ENCODE measurements around the gene IGFBP1.
A peak's percentile ranks its signal among the peaks of the same experiment; 100 is the strongest.

IGFBP1 gene

DNA sequence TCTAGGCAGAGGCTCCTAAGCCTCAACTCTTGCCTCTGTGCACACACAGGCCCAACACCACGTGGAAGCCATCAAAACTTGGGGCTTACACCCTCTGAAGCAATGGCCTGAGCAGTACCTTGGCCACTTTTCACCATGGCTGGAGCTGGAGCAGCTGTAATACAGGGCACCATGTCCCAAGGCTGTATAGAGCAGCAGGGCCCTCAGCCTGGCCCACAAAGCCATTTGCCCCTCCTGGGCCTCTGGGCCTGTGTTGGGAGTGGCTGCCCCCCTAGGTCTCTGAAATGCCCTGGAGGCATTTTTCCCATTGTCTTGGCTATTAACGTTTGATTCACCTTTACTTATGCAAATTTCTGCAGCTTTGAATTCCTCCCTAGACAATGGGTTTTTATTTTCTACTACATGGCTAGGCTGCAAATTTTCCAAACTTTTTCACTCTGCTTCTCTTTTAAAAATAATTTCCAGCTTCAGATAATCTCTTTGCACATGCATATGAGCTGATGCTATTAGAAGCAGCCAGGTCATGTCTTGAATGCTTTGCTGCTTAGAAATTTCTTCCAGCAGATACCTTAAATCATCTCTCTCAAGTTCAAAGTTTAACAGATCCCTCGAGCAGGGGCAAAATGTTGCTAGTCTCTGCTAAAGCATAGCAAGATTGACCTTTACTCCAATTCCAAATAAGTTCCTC, 9.7 kb upstream of the IGFBP1 start:
- TF ChIP-seq ZBTB1 (tag by site-specific recombination; IDR thresholded peaks at IDR 0.05), result no peak
- TF ChIP-seq, protein P1, sequence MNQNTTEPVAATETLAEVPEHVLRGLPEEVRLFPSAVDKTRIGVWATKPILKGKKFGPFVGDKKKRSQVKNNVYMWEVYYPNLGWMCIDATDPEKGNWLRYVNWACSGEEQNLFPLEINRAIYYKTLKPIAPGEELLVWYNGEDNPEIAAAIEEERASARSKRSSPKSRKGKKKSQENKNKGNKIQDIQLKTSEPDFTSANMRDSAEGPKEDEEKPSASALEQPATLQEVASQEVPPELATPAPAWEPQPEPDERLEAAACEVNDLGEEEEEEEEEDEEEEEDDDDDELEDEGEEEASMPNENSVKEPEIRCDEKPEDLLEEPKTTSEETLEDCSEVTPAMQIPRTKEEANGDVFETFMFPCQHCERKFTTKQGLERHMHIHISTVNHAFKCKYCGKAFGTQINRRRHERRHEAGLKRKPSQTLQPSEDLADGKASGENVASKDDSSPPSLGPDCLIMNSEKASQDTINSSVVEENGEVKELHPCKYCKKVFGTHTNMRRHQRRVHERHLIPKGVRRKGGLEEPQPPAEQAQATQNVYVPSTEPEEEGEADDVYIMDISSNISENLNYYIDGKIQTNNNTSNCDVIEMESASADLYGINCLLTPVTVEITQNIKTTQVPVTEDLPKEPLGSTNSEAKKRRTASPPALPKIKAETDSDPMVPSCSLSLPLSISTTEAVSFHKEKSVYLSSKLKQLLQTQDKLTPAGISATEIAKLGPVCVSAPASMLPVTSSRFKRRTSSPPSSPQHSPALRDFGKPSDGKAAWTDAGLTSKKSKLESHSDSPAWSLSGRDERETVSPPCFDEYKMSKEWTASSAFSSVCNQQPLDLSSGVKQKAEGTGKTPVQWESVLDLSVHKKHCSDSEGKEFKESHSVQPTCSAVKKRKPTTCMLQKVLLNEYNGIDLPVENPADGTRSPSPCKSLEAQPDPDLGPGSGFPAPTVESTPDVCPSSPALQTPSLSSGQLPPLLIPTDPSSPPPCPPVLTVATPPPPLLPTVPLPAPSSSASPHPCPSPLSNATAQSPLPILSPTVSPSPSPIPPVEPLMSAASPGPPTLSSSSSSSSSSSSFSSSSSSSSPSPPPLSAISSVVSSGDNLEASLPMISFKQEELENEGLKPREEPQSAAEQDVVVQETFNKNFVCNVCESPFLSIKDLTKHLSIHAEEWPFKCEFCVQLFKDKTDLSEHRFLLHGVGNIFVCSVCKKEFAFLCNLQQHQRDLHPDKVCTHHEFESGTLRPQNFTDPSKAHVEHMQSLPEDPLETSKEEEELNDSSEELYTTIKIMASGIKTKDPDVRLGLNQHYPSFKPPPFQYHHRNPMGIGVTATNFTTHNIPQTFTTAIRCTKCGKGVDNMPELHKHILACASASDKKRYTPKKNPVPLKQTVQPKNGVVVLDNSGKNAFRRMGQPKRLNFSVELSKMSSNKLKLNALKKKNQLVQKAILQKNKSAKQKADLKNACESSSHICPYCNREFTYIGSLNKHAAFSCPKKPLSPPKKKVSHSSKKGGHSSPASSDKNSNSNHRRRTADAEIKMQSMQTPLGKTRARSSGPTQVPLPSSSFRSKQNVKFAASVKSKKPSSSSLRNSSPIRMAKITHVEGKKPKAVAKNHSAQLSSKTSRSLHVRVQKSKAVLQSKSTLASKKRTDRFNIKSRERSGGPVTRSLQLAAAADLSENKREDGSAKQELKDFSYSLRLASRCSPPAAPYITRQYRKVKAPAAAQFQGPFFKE (tag by site-specific recombination; IDR thresholded peaks at IDR 0.05; ENCODE audit: borderline replicate concordance), result no peak
- TF ChIP-seq ZNF426 (tag by site-specific recombination; IDR thresholded peaks at IDR 0.05), result no peak
- TF ChIP-seq ZNF600 (tag by site-specific recombination; IDR thresholded peaks at IDR 0.05), result no peak
- TF ChIP-seq, protein P2, sequence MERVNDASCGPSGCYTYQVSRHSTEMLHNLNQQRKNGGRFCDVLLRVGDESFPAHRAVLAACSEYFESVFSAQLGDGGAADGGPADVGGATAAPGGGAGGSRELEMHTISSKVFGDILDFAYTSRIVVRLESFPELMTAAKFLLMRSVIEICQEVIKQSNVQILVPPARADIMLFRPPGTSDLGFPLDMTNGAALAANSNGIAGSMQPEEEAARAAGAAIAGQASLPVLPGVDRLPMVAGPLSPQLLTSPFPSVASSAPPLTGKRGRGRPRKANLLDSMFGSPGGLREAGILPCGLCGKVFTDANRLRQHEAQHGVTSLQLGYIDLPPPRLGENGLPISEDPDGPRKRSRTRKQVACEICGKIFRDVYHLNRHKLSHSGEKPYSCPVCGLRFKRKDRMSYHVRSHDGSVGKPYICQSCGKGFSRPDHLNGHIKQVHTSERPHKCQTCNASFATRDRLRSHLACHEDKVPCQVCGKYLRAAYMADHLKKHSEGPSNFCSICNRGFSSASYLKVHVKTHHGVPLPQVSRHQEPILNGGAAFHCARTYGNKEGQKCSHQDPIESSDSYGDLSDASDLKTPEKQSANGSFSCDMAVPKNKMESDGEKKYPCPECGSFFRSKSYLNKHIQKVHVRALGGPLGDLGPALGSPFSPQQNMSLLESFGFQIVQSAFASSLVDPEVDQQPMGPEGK (tag by site-specific recombination; IDR thresholded peaks at IDR 0.05), result no peak
- TF ChIP-seq ZNF585B (tag by site-specific recombination; IDR thresholded peaks at IDR 0.05), result peak; percentile 64
- no peak for TF ChIP-seq YY2 (tag by site-specific recombination; IDR thresholded peaks at IDR 0.05)
- TF ChIP-seq GLIS1 (tag by site-specific recombination; IDR thresholded peaks at IDR 0.05), result no peak
- CTCF ChIA-PET, result no interaction called here
- POLR2A ChIA-PET, result no interaction called here

DNA sequence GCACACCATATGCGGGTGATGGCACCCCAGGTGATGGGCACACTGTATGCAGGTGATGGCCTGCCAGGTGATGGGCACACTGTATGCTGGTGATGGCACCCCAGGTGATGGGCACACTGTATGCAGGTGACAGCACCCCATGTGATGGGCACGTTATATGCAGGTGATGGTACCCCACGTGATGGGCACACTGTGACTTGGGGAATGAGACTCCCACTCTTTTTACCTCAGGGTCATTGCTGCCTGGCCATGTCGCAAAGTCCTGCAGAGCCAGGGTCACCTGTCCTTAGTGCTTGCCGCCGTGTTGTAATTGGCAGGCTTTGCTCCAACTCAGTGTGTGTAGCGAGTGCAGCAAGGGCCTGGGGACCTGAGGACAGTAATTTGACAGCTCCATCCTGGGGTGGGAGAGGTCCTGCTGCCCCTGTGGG, 7.8 kb upstream of the IGFBP1 start:
- POLR2A ChIA-PET, result no interaction called here
- H3K27ac ChIP-seq (ENCODE audit: extremely low read depth, low read depth, low read length), result no peak overlapping the region
- no peak for TF ChIP-seq ZNF48 (tag by site-specific recombination; IDR thresholded peaks at IDR 0.05)
- no peak for TF ChIP-seq KLF9 (tag by site-specific recombination; IDR thresholded peaks at IDR 0.05; ENCODE audit: low read depth)
- no peak for TF ChIP-seq GFI1B (tag by site-specific recombination; IDR thresholded peaks at IDR 0.05)
- TF ChIP-seq ZNF677 (tag by site-specific recombination; IDR thresholded peaks at IDR 0.05), result no peak
- no peak for TF ChIP-seq ZNF23 (tag by site-specific recombination; IDR thresholded peaks at IDR 0.05; ENCODE audit: borderline replicate concordance)
- no peak for TF ChIP-seq ZNF157 (tag by site-specific recombination; IDR thresholded peaks at IDR 0.05)
- TF ChIP-seq, protein P3, sequence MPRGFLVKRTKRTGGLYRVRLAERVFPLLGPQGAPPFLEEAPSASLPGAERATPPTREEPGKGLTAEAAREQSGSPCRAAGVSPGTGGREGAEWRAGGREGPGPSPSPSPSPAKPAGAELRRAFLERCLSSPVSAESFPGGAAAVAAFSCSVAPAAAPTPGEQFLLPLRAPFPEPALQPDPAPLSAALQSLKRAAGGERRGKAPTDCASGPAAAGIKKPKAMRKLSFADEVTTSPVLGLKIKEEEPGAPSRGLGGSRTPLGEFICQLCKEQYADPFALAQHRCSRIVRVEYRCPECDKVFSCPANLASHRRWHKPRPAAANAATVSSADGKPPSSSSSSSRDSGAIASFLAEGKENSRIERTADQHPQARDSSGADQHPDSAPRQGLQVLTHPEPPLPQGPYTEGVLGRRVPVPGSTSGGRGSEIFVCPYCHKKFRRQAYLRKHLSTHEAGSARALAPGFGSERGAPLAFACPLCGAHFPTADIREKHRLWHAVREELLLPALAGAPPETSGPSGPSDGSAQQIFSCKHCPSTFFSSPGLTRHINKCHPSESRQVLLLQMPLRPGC (tag by site-specific recombination; IDR thresholded peaks at IDR 0.05), result no peak
- no peaks in the 10 kb centered on the region for H3K36me3 ChIP-seq (ENCODE audit: control insufficient read depth in 2 of 2, insufficient read depth in 1 of 2, low read length in 2 of 2)
- H3K9me3 ChIP-seq (ENCODE audit: control insufficient read depth, insufficient read depth, low read depth, low read length), result no peaks in the 10 kb centered on the region
- no peaks in the 10 kb centered on the region for H3K4me1 ChIP-seq (ENCODE audit: control insufficient read depth, insufficient read depth, low read length)
- no peak overlapping the region for H3K4me3 ChIP-seq (ENCODE audit: low read depth, low read length)
- CTCF ChIA-PET, result no interaction called here

More for the DNA sequence above, 9.7 kb upstream of the IGFBP1 start:
- H3K27ac ChIP-seq (ENCODE audit: extremely low read depth, low read depth, low read length), result no peak overlapping the region
- no peaks in the 10 kb centered on the region for H3K4me1 ChIP-seq (ENCODE audit: control insufficient read depth, insufficient read depth, low read length)
- no peaks in the 10 kb centered on the region for H3K9me3 ChIP-seq (ENCODE audit: control insufficient read depth, insufficient read depth, low read depth, low read length)
- no peak overlapping the region for H3K4me3 ChIP-seq (ENCODE audit: low read depth, low read length)
- no peaks in the 10 kb centered on the region for H3K36me3 ChIP-seq (ENCODE audit: control insufficient read depth in 2 of 2, insufficient read depth in 1 of 2, low read length in 2 of 2)

Data from HEK293 (cell line).